OCI-LY3 (cell line): ENCODE data around the gene DPY19L1.
"Not testable (repeated sequence)": the region's sequence is repeated elsewhere in the genome, so short reads cannot be mapped to it uniquely, and the experiment has no call there.

Experiments
- H2AFZ ChIP-seq: fragments of 200-600, 300-600 bp; shearing (Covaris generic); 2 replicates; pipeline ENCODE4 v1.6.0; 2014; ENCODE audit warnings: antibody characterized with exemption, low read depth, low read length
- H3K27ac ChIP-seq: fragments of 200-600, 300-600 bp; sonication (generic); 2 replicates; pipeline ENCODE4 v1.5.1; 2014; ENCODE audit warnings: mild to moderate bottlenecking, low read length, moderate library complexity, mixed read lengths
- H3K27me3 ChIP-seq: fragments of 200-600, 300-600 bp; sonication (generic); 2 replicates; pipeline ENCODE4 v1.6.1; 2014; ENCODE audit warnings: low read depth, low read length, mixed read lengths
- H3K36me3 ChIP-seq: fragments of 200-600, 300-600 bp; sonication (generic); replicated peaks from 2 replicates; pipeline ENCODE3; 2014; ENCODE audit warnings: low read depth, low read length, mixed read lengths
- H3K4me1 ChIP-seq: fragments of 300-600, 200-600 bp; sonication (generic); 2 replicates; pipeline ENCODE4 v1.6.1; 2014; ENCODE audit warnings: low read length, mixed read lengths
- H3K4me2 ChIP-seq: fragments of 200-600, 300-600 bp; sonication (generic); 2 replicates; pipeline ENCODE4 v1.6.1; 2014; ENCODE audit warnings: low read length, mixed read lengths
- H3K4me3 ChIP-seq: fragments of 300-600, 200-600 bp; sonication (generic); 2 replicates; pipeline ENCODE4 v1.5.1; 2014; ENCODE audit warnings: antibody characterized with exemption, mild to moderate bottlenecking, low read length, moderate library complexity
- H3K79me2 ChIP-seq: fragments of 300-600, 200-600 bp; shearing (Covaris generic); 2 replicates; pipeline ENCODE4 v1.6.1; 2014; ENCODE audit warnings: mild to moderate bottlenecking, low read length, mixed read lengths
- H3K9ac ChIP-seq: fragments of 300-600, 200-600 bp; shearing (Covaris generic); 2 replicates; pipeline ENCODE4 v1.6.0; 2014; ENCODE audit warnings: mild to moderate bottlenecking, low read length, moderate library complexity
- H3K9me3 ChIP-seq: fragments of 200-600, 300-600 bp; shearing (Covaris generic); 2 replicates; pipeline ENCODE4 v1.6.1; 2014; ENCODE audit warnings: low read length, mixed read lengths; ENCODE audit not compliant: insufficient read depth
- H4K20me1 ChIP-seq: fragments of 200-600, 300-600 bp; sonication (generic); 2 replicates; pipeline ENCODE4 v1.6.1; 2016; ENCODE audit warnings: low read length, mixed read lengths; ENCODE audit not compliant: insufficient read depth
- EZH2phosphoT487 ChIP-seq: fragments of 200-600 bp; shearing (Covaris generic); IDR thresholded peaks from 2 replicates; pipeline ENCODE4 v1.6.1; 2018; ENCODE audit warnings: antibody characterized with exemption, mixed run types, low read depth
- TF ChIP-seq, protein P1 (sequence below): fragments of 200-600, 300-600 bp; sonication (generic); IDR thresholded peaks from 2 replicates; pipeline ENCODE4 v1.5.1; 2014; ENCODE audit warnings: antibody characterized with exemption, low read length, low read depth

Gene DPY19L1

DNA sequence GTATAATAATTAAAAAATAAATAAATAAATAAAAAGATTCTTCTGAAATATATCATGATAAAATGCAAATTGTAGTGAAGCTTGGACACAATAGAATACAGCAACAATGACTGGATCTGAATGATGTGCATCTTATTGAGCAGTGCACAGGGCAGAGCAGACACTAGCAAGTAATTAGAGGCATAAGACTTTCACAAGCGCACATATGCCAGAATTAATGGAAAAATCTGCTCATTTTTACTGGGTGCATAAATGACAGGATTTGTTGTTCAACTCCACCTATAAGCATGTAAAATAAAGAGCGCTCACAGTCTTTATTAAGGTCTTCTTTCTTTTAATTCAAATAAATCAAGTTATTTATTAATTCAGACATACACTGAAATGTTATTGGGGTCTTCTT, 125.0 kb downstream of the DPY19L1 start:
- Histone ChIP-seq H3K9ac (no peak overlapping the region), H4K20me1 (no peaks in the 10 kb centered on the region), H2AFZ (no peak overlapping the region), H3K4me1 (no peaks in the 10 kb centered on the region), H3K27ac (no peak overlapping the region), H3K36me3 (no peaks in the 10 kb centered on the region), H3K9me3 (no peaks in the 10 kb centered on the region), H3K79me2 (no peaks in the 10 kb centered on the region), H3K4me3 (no peak overlapping the region), H3K4me2 (no peak overlapping the region), H3K27me3 (no peaks in the 10 kb centered on the region)
- TF ChIP-seq, protein P1, sequence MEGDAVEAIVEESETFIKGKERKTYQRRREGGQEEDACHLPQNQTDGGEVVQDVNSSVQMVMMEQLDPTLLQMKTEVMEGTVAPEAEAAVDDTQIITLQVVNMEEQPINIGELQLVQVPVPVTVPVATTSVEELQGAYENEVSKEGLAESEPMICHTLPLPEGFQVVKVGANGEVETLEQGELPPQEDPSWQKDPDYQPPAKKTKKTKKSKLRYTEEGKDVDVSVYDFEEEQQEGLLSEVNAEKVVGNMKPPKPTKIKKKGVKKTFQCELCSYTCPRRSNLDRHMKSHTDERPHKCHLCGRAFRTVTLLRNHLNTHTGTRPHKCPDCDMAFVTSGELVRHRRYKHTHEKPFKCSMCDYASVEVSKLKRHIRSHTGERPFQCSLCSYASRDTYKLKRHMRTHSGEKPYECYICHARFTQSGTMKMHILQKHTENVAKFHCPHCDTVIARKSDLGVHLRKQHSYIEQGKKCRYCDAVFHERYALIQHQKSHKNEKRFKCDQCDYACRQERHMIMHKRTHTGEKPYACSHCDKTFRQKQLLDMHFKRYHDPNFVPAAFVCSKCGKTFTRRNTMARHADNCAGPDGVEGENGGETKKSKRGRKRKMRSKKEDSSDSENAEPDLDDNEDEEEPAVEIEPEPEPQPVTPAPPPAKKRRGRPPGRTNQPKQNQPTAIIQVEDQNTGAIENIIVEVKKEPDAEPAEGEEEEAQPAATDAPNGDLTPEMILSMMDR = no peak
- TF ChIP-seq EZH2phosphoT487 = no peak

DNA sequence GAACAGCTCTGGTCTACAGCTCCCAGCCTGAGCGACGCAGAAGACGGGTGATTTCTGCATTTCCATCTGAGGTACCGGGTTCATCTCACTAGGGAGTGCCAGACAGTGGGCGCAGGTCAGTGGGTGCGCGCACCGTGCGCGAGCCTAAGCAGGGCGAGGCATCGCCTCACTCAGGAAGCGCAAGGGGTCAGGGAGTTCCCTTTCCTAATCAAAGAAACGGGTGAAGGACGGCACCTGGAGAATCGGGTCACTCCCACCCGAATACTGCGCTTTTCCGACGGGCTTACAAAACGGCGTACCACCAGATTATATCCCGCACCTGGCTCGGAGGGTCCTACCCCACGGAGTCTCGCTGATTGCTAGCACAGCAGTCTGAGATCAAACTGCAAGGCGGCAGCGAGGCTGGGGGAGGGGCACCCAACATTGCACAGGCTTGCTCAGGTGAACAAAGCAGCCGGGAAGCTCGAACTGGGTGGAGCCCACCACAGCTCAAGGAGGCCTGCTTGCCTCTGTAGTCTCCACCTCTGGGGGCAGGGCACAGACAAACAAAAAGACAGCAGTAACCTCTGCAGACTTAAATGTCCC, 130.9 kb downstream of the DPY19L1 start:
- H3K27ac ChIP-seq, H3K9me3 ChIP-seq, H2AFZ ChIP-seq, H3K4me1 ChIP-seq, H3K36me3 ChIP-seq, H3K9ac ChIP-seq, H4K20me1 ChIP-seq, H3K4me2 ChIP-seq, H3K79me2 ChIP-seq, H3K4me3 ChIP-seq, H3K27me3 ChIP-seq: not testable (repeated sequence)

GRCh38 chr7:34904987-34905386, 132.3 kb downstream of the DPY19L1 start:
- Histone ChIP-seq H3K27me3 (no peaks in the 10 kb centered on the region), H3K4me2 (no peak overlapping the region), H3K9ac (no peak overlapping the region), H2AFZ (no peak overlapping the region), H3K27ac (no peak overlapping the region), H4K20me1 (no peaks in the 10 kb centered on the region), H3K9me3 (no peaks in the 10 kb centered on the region), H3K79me2 (no peaks in the 10 kb centered on the region), H3K4me1 (no peaks in the 10 kb centered on the region), H3K36me3 (no peaks in the 10 kb centered on the region), H3K4me3 (no peak overlapping the region)
- TF ChIP-seq EZH2phosphoT487 = no peak
- TF ChIP-seq, protein P1 = no peak

- not testable (repeated sequence) for H3K4me2 ChIP-seq, H2AFZ ChIP-seq, H3K9ac ChIP-seq
These were observed 133.4 kb downstream of the DPY19L1 start for GRCh38 chr7:34903921-34904320.

DNA sequence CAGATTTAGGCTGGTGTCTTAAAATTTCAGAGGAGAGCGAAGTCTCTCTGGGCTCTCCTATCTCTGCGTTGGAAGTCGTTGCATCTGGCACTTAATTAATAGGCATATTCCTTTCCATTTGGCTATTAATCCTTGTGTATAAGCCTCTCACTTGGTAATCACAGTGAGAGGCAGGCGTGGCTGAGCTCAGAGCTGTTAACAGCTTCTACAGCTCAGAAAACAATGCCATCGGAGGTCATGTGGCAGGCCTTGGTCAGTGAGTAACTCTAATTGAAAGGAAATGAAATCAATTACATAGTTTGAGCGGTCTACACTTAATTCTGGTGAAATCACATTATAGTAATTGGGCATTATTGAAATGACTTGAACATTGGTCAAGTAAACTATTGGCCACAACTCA, 135.1 kb downstream of the DPY19L1 start:
- Histone ChIP-seq H3K4me3 (no peak overlapping the region), H3K9ac (no peak overlapping the region), H3K36me3 (no peaks in the 10 kb centered on the region), H2AFZ (no peak overlapping the region), H3K4me1 (no peaks in the 10 kb centered on the region), H4K20me1 (no peaks in the 10 kb centered on the region), H3K27ac (no peak overlapping the region), H3K27me3 (no peaks in the 10 kb centered on the region), H3K79me2 (no peaks in the 10 kb centered on the region), H3K4me2 (no peak overlapping the region), H3K9me3 (no peaks in the 10 kb centered on the region)
- no peak for TF ChIP-seq EZH2phosphoT487
- TF ChIP-seq, protein P1 = no peak

More at GRCh38 chr7:34903921-34904320, 133.4 kb downstream of the DPY19L1 start:
- not testable (repeated sequence) for H3K4me1 ChIP-seq, H3K4me3 ChIP-seq, H3K79me2 ChIP-seq, H4K20me1 ChIP-seq, H3K9me3 ChIP-seq, H3K27ac ChIP-seq, H3K27me3 ChIP-seq, H3K36me3 ChIP-seq
